Astrocyte (in vitro differentiated cells and primary cell): ENCODE data around the gene CENPF.

Experiments
- EZH2 ChIP-seq: IDR thresholded peaks from 2 replicates; pipeline ENCODE4 v1.6.1; 2012; ENCODE audit warnings: mild to moderate bottlenecking, low read length, inconsistent platforms; ENCODE audit not compliant: insufficient read depth
- TF ChIP-seq, protein P1 (sequence below): IDR thresholded peaks from 2 replicates; pipeline ENCODE4 v1.5.1; 2011; ENCODE audit warnings: low read depth, mild to moderate bottlenecking, inconsistent platforms, low read length, moderate library complexity; ENCODE audit not compliant: insufficient read depth

DNA sequence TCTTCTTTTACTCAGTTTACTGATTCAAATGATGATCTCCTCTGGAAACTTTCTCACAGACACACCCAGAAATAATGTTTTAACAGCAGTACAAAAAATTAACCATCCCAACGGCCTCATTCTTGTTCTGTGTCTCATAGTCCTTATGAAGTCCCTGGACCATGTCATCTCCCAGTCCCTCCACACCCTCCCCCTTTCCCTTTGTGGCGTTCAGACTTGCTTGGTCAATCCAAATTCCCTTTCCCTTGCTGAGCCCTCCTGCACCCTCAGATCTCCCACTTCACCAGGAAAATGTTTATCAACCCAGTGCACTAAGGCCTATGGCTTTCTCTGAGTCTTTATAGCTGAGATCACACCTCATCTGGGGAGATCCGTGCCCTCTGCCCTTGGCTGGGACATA is 85.9 kb downstream of the CENPF start:
- TF ChIP-seq, protein P1, sequence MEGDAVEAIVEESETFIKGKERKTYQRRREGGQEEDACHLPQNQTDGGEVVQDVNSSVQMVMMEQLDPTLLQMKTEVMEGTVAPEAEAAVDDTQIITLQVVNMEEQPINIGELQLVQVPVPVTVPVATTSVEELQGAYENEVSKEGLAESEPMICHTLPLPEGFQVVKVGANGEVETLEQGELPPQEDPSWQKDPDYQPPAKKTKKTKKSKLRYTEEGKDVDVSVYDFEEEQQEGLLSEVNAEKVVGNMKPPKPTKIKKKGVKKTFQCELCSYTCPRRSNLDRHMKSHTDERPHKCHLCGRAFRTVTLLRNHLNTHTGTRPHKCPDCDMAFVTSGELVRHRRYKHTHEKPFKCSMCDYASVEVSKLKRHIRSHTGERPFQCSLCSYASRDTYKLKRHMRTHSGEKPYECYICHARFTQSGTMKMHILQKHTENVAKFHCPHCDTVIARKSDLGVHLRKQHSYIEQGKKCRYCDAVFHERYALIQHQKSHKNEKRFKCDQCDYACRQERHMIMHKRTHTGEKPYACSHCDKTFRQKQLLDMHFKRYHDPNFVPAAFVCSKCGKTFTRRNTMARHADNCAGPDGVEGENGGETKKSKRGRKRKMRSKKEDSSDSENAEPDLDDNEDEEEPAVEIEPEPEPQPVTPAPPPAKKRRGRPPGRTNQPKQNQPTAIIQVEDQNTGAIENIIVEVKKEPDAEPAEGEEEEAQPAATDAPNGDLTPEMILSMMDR, result no peak
- no peak for TF ChIP-seq EZH2
